Measurements from ENCODE around the gene ATG4A.

The ATG4A gene

GRCh38 chrX:108148524-108148923 lies 56.9 kb downstream of the ATG4A start:
- no peak for ATAC-seq
- TF ChIP-seq RARB (CRISPR knock-in tag; IDR thresholded peaks at IDR 0.05), result no peak
- TF ChIP-seq GLIS3 (CRISPR knock-in tag; IDR thresholded peaks at IDR 0.05), result no peak
- TF ChIP-seq SNAI2 (CRISPR knock-in tag; IDR thresholded peaks at IDR 0.05), result no peak
- TF ChIP-seq POU6F1 (CRISPR knock-in tag; IDR thresholded peaks at IDR 0.05; ENCODE audit: borderline replicate concordance, low read depth), result no peak

- no peak for ATAC-seq
- TF ChIP-seq ZNF8 (CRISPR knock-in tag; IDR thresholded peaks at IDR 0.05) (no peak), ISL1 (CRISPR knock-in tag; IDR thresholded peaks at IDR 0.05) (no peak), PATZ1 (CRISPR knock-in tag; IDR thresholded peaks at IDR 0.05; ENCODE audit: borderline replicate concordance) (no peak)
These were observed 64.5 kb downstream of the ATG4A start for GRCh38 chrX:108156082-108156481.

GRCh38 chrX:108156934-108157466 lies 65.4 kb downstream of the ATG4A start:
- no peak for ATAC-seq
- no peak for TF ChIP-seq ZNF70 (CRISPR knock-in tag; IDR thresholded peaks at IDR 0.05)
- TF ChIP-seq ZNF8 (CRISPR knock-in tag; IDR thresholded peaks at IDR 0.05), result no peak
- TF ChIP-seq ZFP30 (CRISPR knock-in tag; IDR thresholded peaks at IDR 0.05), result no peak
- TF ChIP-seq ZNF565 (CRISPR knock-in tag; conservative IDR thresholded peaks at IDR 0.05; ENCODE audit: low read depth), result no peak
- TF ChIP-seq PPARA (CRISPR knock-in tag; IDR thresholded peaks at IDR 0.05; ENCODE audit: borderline replicate concordance), result no peak
- TF ChIP-seq RARB (CRISPR knock-in tag; IDR thresholded peaks at IDR 0.05), result no peak
- TF ChIP-seq TCF4 (CRISPR knock-in tag; IDR thresholded peaks at IDR 0.05; ENCODE audit: borderline replicate concordance), result no peak
- TF ChIP-seq ESRRG (CRISPR knock-in tag; IDR thresholded peaks at IDR 0.05), result no peak
- no peak for TF ChIP-seq GLIS3 (CRISPR knock-in tag; IDR thresholded peaks at IDR 0.05)
- no peak for TF ChIP-seq BACH2 (CRISPR knock-in tag; IDR thresholded peaks at IDR 0.05; ENCODE audit: borderline replicate concordance)
- TF ChIP-seq TOX (CRISPR knock-in tag; IDR thresholded peaks at IDR 0.05; ENCODE audit: borderline replicate concordance), result no peak
- TF ChIP-seq CSRNP3 (CRISPR knock-in tag; IDR thresholded peaks at IDR 0.05), result no peak

DNA sequence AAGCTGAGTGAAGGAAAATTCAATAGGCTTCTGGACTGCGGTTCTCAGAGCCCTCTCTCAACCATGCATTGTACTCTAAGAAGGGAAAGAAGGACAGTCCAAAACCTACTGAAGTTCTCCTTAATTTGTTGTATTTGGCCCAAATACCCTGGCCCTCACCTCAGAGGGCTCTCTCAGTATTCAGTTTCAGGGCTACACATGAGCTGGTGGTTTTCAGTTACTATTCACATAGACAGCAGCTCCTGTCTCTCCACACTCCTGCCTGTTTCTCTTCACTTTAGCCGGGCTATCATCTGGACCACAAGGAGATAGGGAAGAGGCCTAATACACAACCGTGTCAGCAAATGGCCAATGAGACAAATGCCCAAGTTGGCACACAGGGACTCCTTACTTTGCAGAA lies 66.0 kb downstream of the ATG4A start:
- TF ChIP-seq ZNF8 (CRISPR knock-in tag; IDR thresholded peaks at IDR 0.05), result no peak
- TF ChIP-seq GLIS3 (CRISPR knock-in tag; IDR thresholded peaks at IDR 0.05), result no peak
- TF ChIP-seq SNAI2 (CRISPR knock-in tag; IDR thresholded peaks at IDR 0.05), result no peak
- TF ChIP-seq ZNF70 (CRISPR knock-in tag; IDR thresholded peaks at IDR 0.05), result no peak
- no peak for TF ChIP-seq TCF4 (CRISPR knock-in tag; IDR thresholded peaks at IDR 0.05; ENCODE audit: borderline replicate concordance)
- no peak for TF ChIP-seq TOX (CRISPR knock-in tag; IDR thresholded peaks at IDR 0.05; ENCODE audit: borderline replicate concordance)
- no peak for TF ChIP-seq PPARA (CRISPR knock-in tag; IDR thresholded peaks at IDR 0.05; ENCODE audit: borderline replicate concordance)
- no peak for TF ChIP-seq CREB5 (CRISPR knock-in tag; IDR thresholded peaks at IDR 0.05; ENCODE audit: low read depth)
- no peak for TF ChIP-seq ZC3H10 (CRISPR knock-in tag; IDR thresholded peaks at IDR 0.05)
- no peak for TF ChIP-seq PATZ1 (CRISPR knock-in tag; IDR thresholded peaks at IDR 0.05; ENCODE audit: borderline replicate concordance)
- no peak for TF ChIP-seq ISL1 (CRISPR knock-in tag; IDR thresholded peaks at IDR 0.05)
- TF ChIP-seq ARNTL (CRISPR knock-in tag; IDR thresholded peaks at IDR 0.05; ENCODE audit: borderline replicate concordance, low read depth), result no peak
- ATAC-seq, result no peak
